ENCODE measurements around the gene PADI2. TPM values are rescaled to one million over a fixed set of nuclear protein-coding genes. Genes with fewer than 3 reads are reported as not detected.

The PADI2 gene
- total and polyA plus RNA-seq, 9 of the 15 experiments (the other 6 are each of a cell fraction or from before 2014, with no cell fraction given) = 0.01 to 0.11 (median 0.01) TPM; not detected in 5

GRCh38 chr1:17137441-17137840 lies 18.2 kb upstream of the PADI2 start:
- H3K79me2 ChIP-seq (ENCODE audit: control insufficient read depth, insufficient read depth, low read length) = no peaks in the 10 kb centered on the region
- FAIRE-seq = no peak
- no peak overlapping the region for H3K4me3 ChIP-seq
- H3K4me1 ChIP-seq (replicated peaks in 1 of 2; ENCODE audit: control insufficient read depth in 2 of 2, insufficient read depth in 2 of 2, low read length in 2 of 2) = no peaks in the 10 kb centered on the region
- no peak for ATAC-seq
- in situ Hi-C loops (cut with MboI) = no loop called here
- peaks cover 22 to 48% of the 10 kb centered on the region in 2 experiments for H3K27me3 ChIP-seq (ENCODE audit: control insufficient read depth in 2 of 2, insufficient read depth in 2 of 2, low read length in 2 of 2)
- H2AFZ ChIP-seq (ENCODE audit: low read depth, low read length) = no peak overlapping the region
- no peak overlapping the region for H3K27ac ChIP-seq (ENCODE audit: extremely low read depth, low read depth, low read length)
- ChIA-PET CTCF (ENCODE audit: low intra/inter-chr PET ratio) (no interaction called here), POLR2A (interaction anchor here (0.9 kb wide), 1 partner anchor 10 kb away, joined by 3 read pairs; no protein-coding TSS in a partner anchor)
- WGBS (ENCODE audit: insufficient coverage, low coverage, missing lambda C conversion rate) = 2% methylated on average over 6 of the region's 6 CpGs
- H4K20me1 ChIP-seq (replicated peaks; ENCODE audit: control insufficient read depth, insufficient read depth, low read length) = no peaks in the 10 kb centered on the region; the same call in 1 of the 2 replicates
- TF ChIP-seq RHOXF2B (CRISPR knock-in tag; conservative IDR thresholded peaks at IDR 0.05) = no peak
- H3K9me3 ChIP-seq (replicated peaks; ENCODE audit: control insufficient read depth, insufficient read depth, low read depth, low read length) = no peaks in the 10 kb centered on the region
- no peak overlapping the region for H3K4me2 ChIP-seq (ENCODE audit: insufficient read depth, low read length)
- intact Hi-C loops (cut with micrococcal nuclease) = no loop called here
- H3K36me3 ChIP-seq (ENCODE audit: control insufficient read depth, insufficient read depth, low read length) = no peaks in the 10 kb centered on the region
- BruUV-seq (replicated peaks) = no TSS peak
- H3K9ac ChIP-seq (ENCODE audit: insufficient read depth in 1 of 2, low read depth in 2 of 2, low read length in 2 of 2) = no peak overlapping the region
- no peaks in the 10 kb centered on the region for H3K9me1 ChIP-seq (ENCODE audit: control insufficient read depth, insufficient read depth, low read length)
- no peak for DNase-seq (ENCODE audit: extremely low read depth in 1 of 4, low spot score in 3 of 4)

DNA sequence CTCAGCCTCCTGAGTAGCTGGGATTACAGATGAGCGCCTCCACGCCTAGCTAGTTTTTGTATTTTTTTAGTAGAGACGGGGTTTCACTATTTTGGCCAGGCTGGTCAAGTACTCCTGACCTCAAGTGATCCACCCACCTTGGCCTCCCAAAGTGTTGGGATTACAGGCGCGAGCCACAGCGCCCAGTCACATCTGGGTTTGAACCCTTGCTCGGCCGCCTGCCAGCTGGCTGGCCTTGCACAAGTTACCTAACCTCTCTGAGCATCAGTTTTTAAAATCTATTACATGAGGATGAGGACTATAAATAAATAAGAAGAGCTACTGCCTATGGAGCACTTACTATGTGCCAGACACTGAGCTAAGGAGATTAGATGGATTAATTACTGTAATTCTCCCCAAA lies 17.7 kb upstream of the PADI2 start:
- CTCF ChIA-PET (ENCODE audit: low intra/inter-chr PET ratio) = no interaction called here
- H3K27ac ChIP-seq (ENCODE audit: extremely low read depth, low read depth, low read length) = no peak overlapping the region

More for the DNA sequence above, 17.7 kb upstream of the PADI2 start:
- Histone ChIP-seq H3K4me3 (no peak overlapping the region), H3K36me3 (ENCODE audit: control insufficient read depth, insufficient read depth, low read length) (no peaks in the 10 kb centered on the region), H3K4me2 (ENCODE audit: insufficient read depth, low read length) (no peak overlapping the region), H3K9ac (ENCODE audit: insufficient read depth in 1 of 2, low read depth in 2 of 2, low read length in 2 of 2) (no peak overlapping the region), H3K79me2 (ENCODE audit: control insufficient read depth, insufficient read depth, low read length) (no peaks in the 10 kb centered on the region), H3K27me3 (ENCODE audit: control insufficient read depth in 2 of 2, insufficient read depth in 2 of 2, low read length in 2 of 2) (peaks cover 22 to 49% of the 10 kb centered on the region in 2 experiments), H4K20me1 (replicated peaks; ENCODE audit: control insufficient read depth, insufficient read depth, low read length) (no peaks in the 10 kb centered on the region; the same call in 1 of the 2 replicates), H3K9me1 (ENCODE audit: control insufficient read depth, insufficient read depth, low read length) (no peaks in the 10 kb centered on the region), H3K9me3 (replicated peaks; ENCODE audit: control insufficient read depth, insufficient read depth, low read depth, low read length) (no peaks in the 10 kb centered on the region), H2AFZ (ENCODE audit: low read depth, low read length) (no peak overlapping the region), H3K4me1 (replicated peaks in 1 of 2; ENCODE audit: control insufficient read depth in 2 of 2, insufficient read depth in 2 of 2, low read length in 2 of 2) (no peaks in the 10 kb centered on the region)
- intact Hi-C loops (cut with micrococcal nuclease) = no loop called here
- BruUV-seq (replicated peaks) = no TSS peak
- POLR2A ChIA-PET = interaction anchor here (0.9 kb wide), 1 partner anchor 10 kb away, joined by 3 read pairs; no protein-coding TSS in a partner anchor
- DNase-seq (ENCODE audit: extremely low read depth in 1 of 4, low spot score in 3 of 4) = no peak
- no peak for ATAC-seq
- no peak for TF ChIP-seq ZNF830 (CRISPR knock-in tag; IDR thresholded peaks at IDR 0.05)
- in situ Hi-C loops (cut with MboI) = no loop called here
- 2% methylated on average over 8 of the region's 8 CpGs for WGBS (ENCODE audit: insufficient coverage, low coverage, missing lambda C conversion rate)
- FAIRE-seq = no peak
